ENCODE data around the gene ZNF491.
"Not testable (repeated sequence)": the region's sequence is repeated elsewhere in the genome, so short reads cannot be mapped to it uniquely, and the experiment has no call there.

The ZNF491 gene

DNA sequence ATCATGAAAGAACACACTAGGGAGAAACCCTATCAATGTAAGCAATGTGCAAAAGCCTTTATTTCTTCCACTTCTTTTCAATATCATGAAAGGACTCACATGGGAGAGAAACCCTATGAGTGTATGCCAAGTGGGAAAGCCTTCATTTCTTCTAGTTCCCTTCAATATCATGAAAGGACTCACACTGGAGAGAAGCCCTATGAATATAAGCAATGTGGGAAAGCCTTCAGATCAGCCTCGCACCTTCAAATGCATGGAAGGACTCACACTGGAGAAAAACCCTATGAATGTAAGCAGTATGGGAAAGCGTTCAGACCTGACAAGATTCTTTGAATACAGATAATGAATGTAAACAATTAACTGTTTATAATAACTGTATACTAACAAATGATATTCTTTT is 35.2 kb downstream of the ZNF491 start:
- no peak overlapping the region for H3K4me3 ChIP-seq (ENCODE audit: low read length)
- no peak for DNase-seq (ENCODE audit: low read depth)
- TF ChIP-seq, protein P1, sequence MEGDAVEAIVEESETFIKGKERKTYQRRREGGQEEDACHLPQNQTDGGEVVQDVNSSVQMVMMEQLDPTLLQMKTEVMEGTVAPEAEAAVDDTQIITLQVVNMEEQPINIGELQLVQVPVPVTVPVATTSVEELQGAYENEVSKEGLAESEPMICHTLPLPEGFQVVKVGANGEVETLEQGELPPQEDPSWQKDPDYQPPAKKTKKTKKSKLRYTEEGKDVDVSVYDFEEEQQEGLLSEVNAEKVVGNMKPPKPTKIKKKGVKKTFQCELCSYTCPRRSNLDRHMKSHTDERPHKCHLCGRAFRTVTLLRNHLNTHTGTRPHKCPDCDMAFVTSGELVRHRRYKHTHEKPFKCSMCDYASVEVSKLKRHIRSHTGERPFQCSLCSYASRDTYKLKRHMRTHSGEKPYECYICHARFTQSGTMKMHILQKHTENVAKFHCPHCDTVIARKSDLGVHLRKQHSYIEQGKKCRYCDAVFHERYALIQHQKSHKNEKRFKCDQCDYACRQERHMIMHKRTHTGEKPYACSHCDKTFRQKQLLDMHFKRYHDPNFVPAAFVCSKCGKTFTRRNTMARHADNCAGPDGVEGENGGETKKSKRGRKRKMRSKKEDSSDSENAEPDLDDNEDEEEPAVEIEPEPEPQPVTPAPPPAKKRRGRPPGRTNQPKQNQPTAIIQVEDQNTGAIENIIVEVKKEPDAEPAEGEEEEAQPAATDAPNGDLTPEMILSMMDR (conservative IDR thresholded peaks at IDR 0.05; ENCODE audit: low read depth, low read length) = no peak

DNA sequence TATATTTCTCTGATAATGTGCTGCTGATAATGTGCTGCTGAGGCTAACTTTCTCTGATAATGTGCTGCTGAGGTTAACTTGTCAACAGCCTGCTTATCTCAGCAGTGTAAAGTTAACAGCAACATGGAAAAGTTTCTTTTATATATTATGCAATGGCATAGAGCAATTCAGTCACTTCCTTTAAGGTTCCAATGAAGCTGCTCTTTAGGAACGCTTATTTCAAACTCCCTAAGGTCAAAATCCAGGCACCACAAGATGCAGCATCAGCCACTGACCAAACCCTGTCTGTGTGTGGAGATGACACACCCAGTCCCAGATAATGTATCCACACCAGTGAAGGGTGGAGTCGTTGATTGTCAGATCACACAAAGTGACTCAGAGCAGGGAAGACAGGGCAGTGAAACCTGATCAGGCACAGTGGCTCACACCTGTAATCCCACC is 37.3 kb downstream of the ZNF491 start:
- not testable (repeated sequence) for DNase-seq (ENCODE audit: low read depth); H3K4me3 ChIP-seq (ENCODE audit: low read length)

DNA sequence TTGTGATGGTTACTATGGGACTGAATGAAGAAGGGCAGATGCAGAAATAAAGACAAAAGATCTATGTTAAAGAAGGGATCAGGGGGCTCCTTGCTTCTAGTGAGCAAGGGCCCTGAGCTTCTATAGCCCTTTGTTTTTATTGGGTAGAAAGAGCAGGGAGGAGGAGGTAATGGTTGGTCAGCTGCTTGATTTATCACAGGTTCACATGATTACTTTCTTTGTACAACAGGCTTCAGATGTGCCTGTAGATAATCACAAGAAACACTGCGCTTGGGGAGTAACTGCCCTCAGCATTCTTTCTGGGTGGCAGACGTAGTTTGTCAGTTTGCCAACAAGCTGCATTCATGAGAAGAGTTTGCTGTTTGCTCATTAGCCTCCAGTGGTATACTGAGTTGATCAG is 45.4 kb downstream of the ZNF491 start:
- H3K4me3 ChIP-seq (ENCODE audit: low read length) = no peak overlapping the region
- DNase-seq (ENCODE audit: low read depth) = peak; percentile 11
- TF ChIP-seq, protein P1 (conservative IDR thresholded peaks at IDR 0.05; ENCODE audit: low read depth, low read length) = no peak

DNA sequence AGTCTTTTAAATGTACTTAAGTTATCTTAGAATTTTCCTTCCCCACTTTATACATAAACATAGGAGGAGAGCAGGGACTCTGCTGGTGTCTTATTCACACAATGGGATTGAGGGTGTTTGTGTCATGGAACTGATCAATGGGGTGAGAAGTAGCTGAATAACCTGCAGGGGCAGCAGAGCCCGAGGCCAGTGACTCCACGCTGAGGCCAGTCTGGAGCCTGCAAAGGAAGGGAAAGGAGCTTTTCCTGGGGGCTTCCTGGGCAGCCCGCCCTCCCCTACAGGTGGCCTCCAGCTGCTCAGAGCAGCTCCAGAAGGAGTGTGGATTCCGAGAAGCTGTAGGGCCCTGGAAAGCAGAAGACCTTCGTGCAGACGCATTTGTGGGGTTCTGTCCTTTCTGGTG is 49.3 kb downstream of the ZNF491 start:
- H3K4me3 ChIP-seq (ENCODE audit: low read length); DNase-seq (ENCODE audit: low read depth): not testable (repeated sequence)

GRCh38 chr19:11848200-11848593 is 49.9 kb downstream of the ZNF491 start:
- DNase-seq (ENCODE audit: low read depth) = no peak
- H3K4me3 ChIP-seq (ENCODE audit: low read length) = peak overlapping the region; percentile 62
- TF ChIP-seq, protein P1 (conservative IDR thresholded peaks at IDR 0.05; ENCODE audit: low read depth, low read length) = no peak

GRCh38 chr19:11848594-11849469 is 50.5 kb downstream of the ZNF491 start, which contains the start of gene ZNF439:
TSS of gene ZNF439 (plus strand) at chr19:11848726. CDS start at chr19:11848868, 142 bp downstream.
- DNase-seq (ENCODE audit: low read depth) = peak; percentile 23
- TF ChIP-seq, protein P1 (conservative IDR thresholded peaks at IDR 0.05; ENCODE audit: low read depth, low read length) = no peak

DNA sequence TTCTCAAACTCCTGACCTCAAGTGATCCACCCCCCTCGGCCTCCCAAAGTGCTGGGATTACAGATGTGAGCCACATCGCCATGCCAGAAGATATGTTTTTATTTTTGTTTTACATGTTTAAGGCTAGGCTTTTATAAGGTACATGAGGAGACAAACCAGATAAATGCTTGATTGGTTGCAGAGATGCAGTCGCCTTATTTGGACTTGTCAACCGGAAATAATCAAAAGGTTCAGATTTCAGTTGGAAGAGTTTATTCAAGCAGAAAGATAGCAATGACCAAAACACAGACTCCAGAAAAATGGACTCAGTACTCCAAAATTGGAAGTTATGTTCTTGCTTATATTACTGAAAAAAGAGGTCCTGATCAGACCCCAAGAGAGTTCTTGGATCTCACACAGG is 52.0 kb downstream of the ZNF491 start:
- not testable (repeated sequence) for DNase-seq (ENCODE audit: low read depth); H3K4me3 ChIP-seq (ENCODE audit: low read length)

More at GRCh38 chr19:11848594-11849469, 50.5 kb downstream of the ZNF491 start, which contains the start of gene ZNF439:
- H3K4me3 ChIP-seq (ENCODE audit: low read length) = peak within 1 kb of the TSS; percentile 62

- H3K4me3 ChIP-seq (ENCODE audit: low read length) = no peak overlapping the region
- TF ChIP-seq, protein P1 (conservative IDR thresholded peaks at IDR 0.05; ENCODE audit: low read depth, low read length) = no peak
- no peak for DNase-seq (ENCODE audit: low read depth)
Observed at GRCh38 chr19:11853358-11853757, 55.0 kb downstream of the ZNF491 start.

All from retinal pigment epithelial cell (primary cell).